ENCODE data around the gene ITGA2B.
A peak's percentile ranks its signal among the peaks of the same experiment; 100 is the strongest.
"Not testable (repeated sequence)": the region's sequence is repeated elsewhere in the genome, so short reads cannot be mapped to it uniquely, and the experiment has no call there.

The ITGA2B gene

GRCh38 chr17:44394833-44395232 lies 5.4 kb upstream of the ITGA2B start:
- no peak for FAIRE-seq

GRCh38 chr17:44394112-44394511 lies 4.7 kb upstream of the ITGA2B start:
- DNase-seq (ENCODE audit: insufficient read length, low spot score); FAIRE-seq: not testable (repeated sequence)

More at GRCh38 chr17:44394833-44395232, 5.4 kb upstream of the ITGA2B start:
- DNase-seq (ENCODE audit: insufficient read length, low spot score): no peak

GRCh38 chr17:44390250-44390870 lies 911 bp upstream of the ITGA2B start:
- FAIRE-seq (no peak), DNase-seq (ENCODE audit: insufficient read length, low spot score) (no peak)

- DNase-seq (ENCODE audit: insufficient read length, low spot score) (no peak), FAIRE-seq (no peak)
Observed at GRCh38 chr17:44389723-44390202, 314 bp upstream of the ITGA2B start.

DNA sequence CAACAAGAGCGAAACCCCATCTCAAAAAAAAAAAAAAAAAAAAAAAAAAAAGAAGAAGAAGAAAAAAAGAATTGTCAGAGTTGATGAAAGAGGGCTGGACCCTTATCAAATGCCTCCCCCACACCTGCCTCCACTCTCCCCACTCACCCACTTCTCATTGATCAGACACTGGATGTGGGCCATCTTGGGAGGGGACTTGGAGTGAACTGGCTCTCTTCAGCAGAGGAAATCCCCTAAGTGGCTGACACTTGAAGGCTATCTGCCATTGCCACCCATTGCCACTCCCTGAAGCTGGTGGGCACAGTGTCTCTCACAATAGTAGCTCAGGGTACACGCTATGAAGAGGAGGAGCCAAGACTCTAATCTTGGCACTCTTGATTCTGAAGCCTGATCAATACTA lies 1.6 kb downstream of the ITGA2B start:
- FAIRE-seq: no peak

GRCh38 chr17:44386182-44386525 lies 3.3 kb downstream of the ITGA2B start:
- FAIRE-seq: peak; percentile 16
- DNase-seq (ENCODE audit: insufficient read length, low spot score): no peak

More for the DNA sequence above, 1.6 kb downstream of the ITGA2B start:
- DNase-seq (ENCODE audit: insufficient read length, low spot score): no peak

DNA sequence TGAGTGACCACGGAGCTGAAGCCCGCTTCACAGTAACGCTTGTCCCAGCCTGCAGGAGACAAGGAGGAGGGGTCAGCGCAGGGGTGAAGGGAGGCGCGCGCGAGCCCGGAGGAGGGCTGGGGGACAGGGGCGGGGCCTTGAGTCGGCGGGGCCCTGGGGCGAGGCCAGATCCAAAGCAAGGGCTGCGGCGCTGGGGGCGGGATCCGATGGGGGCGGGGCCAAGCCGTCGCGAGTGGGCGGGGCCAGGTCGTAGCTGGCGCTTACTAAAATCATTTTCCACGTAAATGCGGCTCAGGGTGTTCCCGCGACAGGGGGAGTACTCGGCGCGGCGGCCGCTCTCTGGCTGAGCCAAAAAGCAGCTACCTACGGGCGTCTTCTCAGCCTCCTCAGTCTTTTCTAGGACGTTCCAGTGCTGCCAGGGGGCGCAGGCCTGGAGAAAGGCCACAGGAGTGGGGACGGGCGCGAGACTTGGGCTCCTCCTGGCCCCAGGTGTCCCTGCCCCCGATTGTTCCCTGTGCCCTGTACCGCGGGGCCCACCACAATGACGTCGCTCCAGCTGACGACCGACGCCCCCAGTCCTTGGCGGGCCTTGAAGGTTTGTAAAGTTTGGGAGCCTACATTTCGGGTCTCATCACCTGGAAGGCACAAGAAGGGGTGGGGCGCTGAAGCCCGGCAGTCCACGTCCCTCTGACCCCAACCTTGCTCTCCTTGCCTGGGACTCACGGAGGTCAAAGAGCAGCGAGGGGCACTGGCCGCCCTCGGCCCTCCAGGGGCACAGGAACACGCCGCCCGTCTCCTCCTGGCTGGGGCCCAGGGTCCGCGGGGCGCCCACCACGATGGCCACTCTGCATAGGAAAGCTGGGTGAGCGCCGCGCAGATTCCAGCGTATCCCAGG lies 3.9 kb downstream of the ITGA2B start:
- FAIRE-seq (peak; percentile 95), DNase-seq (ENCODE audit: insufficient read length, low spot score) (peak; percentile 87)

GRCh38 chr17:44384823-44385286 lies 4.6 kb downstream of the ITGA2B start:
- FAIRE-seq: no peak

DNA sequence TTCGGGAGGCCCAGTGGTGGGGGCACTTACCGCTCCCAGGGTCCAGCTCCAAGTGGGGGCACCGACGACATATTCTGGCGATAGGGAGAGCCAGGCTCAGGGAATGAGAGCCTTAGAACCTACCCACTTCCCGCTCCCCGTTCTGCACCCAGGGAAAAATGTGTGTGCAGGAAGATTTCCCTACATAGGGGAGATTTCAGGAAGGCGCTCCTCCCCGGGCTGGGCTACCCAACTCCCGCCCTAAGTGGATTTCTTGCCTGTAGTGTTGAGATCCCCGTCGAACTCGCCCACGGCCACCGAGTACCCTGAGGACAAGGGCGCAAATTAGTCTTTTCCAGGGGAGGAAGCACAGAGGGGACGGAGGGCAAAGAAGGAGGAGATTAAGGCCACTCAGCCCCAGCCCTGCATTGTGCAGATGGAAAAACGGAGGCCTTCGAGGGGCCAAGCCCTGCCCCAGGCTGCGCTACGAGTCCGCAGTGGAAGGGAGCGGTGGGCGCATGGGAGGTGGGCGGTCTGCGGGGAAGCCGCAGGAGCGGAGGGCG lies 5.1 kb downstream of the ITGA2B start:
- DNase-seq (ENCODE audit: insufficient read length, low spot score): no peak
- peak; percentile 46 for FAIRE-seq

More at GRCh38 chr17:44384823-44385286, 4.6 kb downstream of the ITGA2B start:
- no peak for DNase-seq (ENCODE audit: insufficient read length, low spot score)

DNA sequence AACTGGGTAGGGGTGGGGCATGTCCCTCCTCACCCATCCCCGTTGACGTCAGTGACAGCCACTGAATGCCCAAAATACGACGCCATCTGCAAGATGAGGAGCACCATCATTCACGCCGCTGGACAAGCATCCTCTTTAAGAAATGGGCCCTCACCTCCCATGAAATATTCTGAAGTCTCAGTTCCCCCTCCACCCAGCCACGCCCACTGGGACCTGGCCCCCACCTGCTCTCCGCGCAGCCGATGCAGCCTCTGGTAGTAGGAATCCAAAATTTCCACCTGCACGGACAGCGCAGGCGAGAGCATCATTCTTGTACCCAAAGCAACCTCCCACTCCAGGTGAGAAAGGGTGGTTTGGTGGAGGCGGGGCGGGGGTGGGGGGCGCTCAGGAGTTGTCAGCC lies 5.6 kb downstream of the ITGA2B start:
- FAIRE-seq: no peak

GRCh38 chr17:44383363-44383762 lies 6.1 kb downstream of the ITGA2B start:
- no peak for FAIRE-seq
- no peak for DNase-seq (ENCODE audit: insufficient read length, low spot score)

More for the DNA sequence above, 5.6 kb downstream of the ITGA2B start:
- DNase-seq (ENCODE audit: insufficient read length, low spot score): no peak

- no peak for FAIRE-seq
- no peak for DNase-seq (ENCODE audit: insufficient read length, low spot score)
Observed at GRCh38 chr17:44382917-44383316, 6.5 kb downstream of the ITGA2B start.

GRCh38 chr17:44381810-44382305 lies 7.6 kb downstream of the ITGA2B start:
- no peak for DNase-seq (ENCODE audit: insufficient read length, low spot score)
- FAIRE-seq: no peak

- FAIRE-seq: peak; percentile 4
- no peak for DNase-seq (ENCODE audit: insufficient read length, low spot score)
Observed at GRCh38 chr17:44380767-44381166, 8.7 kb downstream of the ITGA2B start.

DNA sequence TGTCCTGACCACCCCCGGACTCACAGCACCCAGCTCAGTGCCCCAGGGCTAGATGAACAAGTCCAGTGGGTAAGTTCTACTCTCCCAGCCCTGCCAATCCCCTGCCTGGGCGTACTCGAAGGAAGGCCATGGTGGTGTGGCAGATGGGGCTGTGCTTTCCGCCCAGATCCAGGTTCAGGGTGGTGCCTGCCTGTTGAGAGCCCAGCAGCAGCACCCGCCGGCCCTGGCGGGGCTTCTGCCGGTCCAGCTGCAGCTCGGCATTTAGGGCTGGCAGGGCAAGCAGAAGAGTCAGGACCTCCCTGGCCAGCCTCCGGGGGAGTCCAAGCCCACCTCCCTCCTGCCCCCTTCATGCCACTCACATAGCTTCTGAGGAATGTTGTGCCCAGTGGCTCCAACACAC lies 9.6 kb downstream of the ITGA2B start:
- FAIRE-seq: peak; percentile 75
- DNase-seq (ENCODE audit: insufficient read length, low spot score): no peak

- DNase-seq (ENCODE audit: insufficient read length, low spot score) (no peak), FAIRE-seq (peak; percentile 69)
Observed at GRCh38 chr17:44378171-44378705, 11.2 kb downstream of the ITGA2B start.

DNA sequence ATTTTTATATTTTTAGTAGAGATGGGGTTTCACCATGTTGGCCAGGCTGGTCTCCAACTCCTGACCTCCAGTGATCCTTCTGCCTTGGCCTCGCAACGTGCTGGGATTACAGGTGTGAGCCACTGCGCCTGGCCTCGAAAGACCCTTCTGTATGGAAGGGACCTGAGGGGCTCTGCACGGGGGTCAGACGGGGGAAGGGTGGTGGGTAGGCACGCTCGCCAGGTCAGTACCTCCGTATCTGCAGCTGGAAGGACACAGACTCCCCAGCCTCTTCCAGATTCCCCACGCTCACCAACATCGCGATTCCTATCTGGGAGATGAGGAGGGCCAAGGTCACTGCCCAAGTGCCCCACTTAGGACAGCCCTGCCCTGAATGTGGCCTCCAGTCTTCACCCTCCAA lies 12.7 kb downstream of the ITGA2B start:
- FAIRE-seq: no peak
- no peak for DNase-seq (ENCODE audit: insufficient read length, low spot score)

- DNase-seq (ENCODE audit: insufficient read length, low spot score) (no peak), FAIRE-seq (peak; percentile 63)
Observed at GRCh38 chr17:44376124-44376523, 13.3 kb downstream of the ITGA2B start.

DNA sequence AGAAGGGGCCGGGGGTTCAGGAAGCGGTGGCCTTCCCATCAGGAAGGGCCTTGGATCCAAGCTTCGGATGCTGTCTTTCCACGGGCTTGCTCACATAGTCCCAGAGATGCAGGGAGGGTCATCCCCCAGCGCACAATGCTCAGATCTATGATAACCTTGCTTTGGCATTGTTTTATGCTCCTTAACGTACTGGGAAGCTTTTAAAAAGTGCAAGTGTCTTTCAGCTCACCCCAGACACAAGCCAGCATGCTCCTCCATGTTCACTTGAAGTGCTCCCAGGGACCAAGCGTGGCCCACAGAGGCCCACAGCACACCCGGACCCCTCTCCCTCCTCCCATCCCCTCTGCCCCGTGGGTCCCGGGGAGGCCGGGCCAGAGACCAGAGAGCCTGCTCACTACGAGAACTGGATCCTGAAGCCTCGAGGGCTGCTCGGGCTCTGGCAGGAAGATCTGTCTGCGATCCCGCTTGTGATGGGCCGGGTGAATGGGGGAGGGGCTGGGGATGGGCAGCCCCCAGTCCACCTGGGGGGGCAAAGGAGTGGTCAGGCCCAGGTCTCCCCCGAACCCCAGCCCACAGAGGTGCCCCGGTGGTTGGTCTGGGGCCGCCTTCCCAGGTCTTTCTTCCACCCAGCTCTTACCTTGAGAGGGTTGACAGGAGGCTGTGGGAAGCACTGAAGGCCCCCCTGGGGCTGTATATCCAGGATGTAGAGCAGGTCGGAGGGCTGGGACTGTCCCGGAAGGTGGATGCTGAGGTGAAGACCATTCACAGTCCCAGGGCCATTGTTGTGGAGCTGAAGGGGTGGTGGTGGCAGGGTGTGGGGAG lies 14.0 kb downstream of the ITGA2B start:
- FAIRE-seq (no peak), DNase-seq (ENCODE audit: insufficient read length, low spot score) (no peak)

Data from HTR-8/SVneo (cell line).